Activated CD8-positive, alpha-beta memory T cell treated with anti-CD3 and anti-CD28 coated beads, Interleukin-2, amount 10 ng/mL, durations not matched to agents 7 days and 5 days (primary cell): ENCODE results near the gene KCNQ2. TPM values are rescaled to one million over a fixed set of nuclear protein-coding genes. Genes with fewer than 3 reads are reported as not detected.

Experiments used
- ATAC-seq: fragments of 150-1000 bp; cut with Tn5 transposase; one replicate; pipeline ENCODE4 v1.10.0; 2021; ENCODE audit warnings: moderate library complexity
- CTCF ChIA-PET: fragments of 350-600 bp; sonication (Branson Sonifier 250); formaldehyde crosslinking; loops from one replicate; lab custom pipeline; 2021; ENCODE audit warnings: antibody characterized with exemption; lab: Charles Lee
- DNase-seq: peaks from one replicate; pipeline ENCODE4 v3.0.0-alpha.2; 2020
- H3K27ac Mint-ChIP-seq: one replicate; pipeline ENCODE4 v1.8.0; 2021; ENCODE audit warnings: mild to moderate bottlenecking, mixed read lengths
- H3K27me3 Mint-ChIP-seq: one replicate; pipeline ENCODE4 v1.8.0; 2021; ENCODE audit warnings: mixed read lengths
- H3K36me3 Mint-ChIP-seq: one replicate; pipeline ENCODE4 v1.8.0; 2021; ENCODE audit warnings: mild to moderate bottlenecking, mixed read lengths
- H3K4me1 Mint-ChIP-seq: one replicate; pipeline ENCODE4 v1.8.0; 2021; ENCODE audit warnings: mixed read lengths
- H3K4me3 Mint-ChIP-seq: one replicate; pipeline ENCODE4 v1.8.0; 2021; ENCODE audit warnings: mild to moderate bottlenecking, moderate library complexity, mixed read lengths
- H3K9me3 Mint-ChIP-seq: one replicate; pipeline ENCODE4 v1.8.0; 2022; ENCODE audit warnings: low read depth, mixed read lengths
- total RNA-seq, 2 experiments: library from RNA; stranded (reverse); gene quantifications; one replicate each; pipeline ENCODE4 v1.2.3, GENCODE V29; 2021

KCNQ2 gene
- total RNA-seq, 2 experiments from 2014 or later: 0.05 TPM; not detected in 1

- H3K9me3 Mint-ChIP-seq: no peaks in the 10 kb centered on the region
- ATAC-seq (no peak), DNase-seq (no peak)
- no peaks in the 10 kb centered on the region for H3K27me3 Mint-ChIP-seq
- H3K4me1 Mint-ChIP-seq: no peaks in the 10 kb centered on the region
- H3K36me3 Mint-ChIP-seq: no peaks in the 10 kb centered on the region
- no peak overlapping the region for H3K4me3 Mint-ChIP-seq
- CTCF ChIA-PET: no interaction called here
- H3K27ac Mint-ChIP-seq: no peak overlapping the region
These were observed 102.5 kb downstream of the KCNQ2 start for GRCh38 chr20:63369724-63370617.

- H3K4me1 Mint-ChIP-seq: no peaks in the 10 kb centered on the region
- no peak overlapping the region for H3K4me3 Mint-ChIP-seq
- no peak overlapping the region for H3K27ac Mint-ChIP-seq
- DNase-seq: no peak
- no peak for ATAC-seq
- CTCF ChIA-PET: no interaction called here
- no peaks in the 10 kb centered on the region for H3K9me3 Mint-ChIP-seq
- no peaks in the 10 kb centered on the region for H3K36me3 Mint-ChIP-seq
- no peaks in the 10 kb centered on the region for H3K27me3 Mint-ChIP-seq
These were observed 103.4 kb downstream of the KCNQ2 start for GRCh38 chr20:63369024-63369530.

- Mint-ChIP-seq H3K36me3 (no peaks in the 10 kb centered on the region), H3K4me3 (no peak overlapping the region), H3K4me1 (no peaks in the 10 kb centered on the region), H3K27me3 (no peaks in the 10 kb centered on the region), H3K27ac (no peak overlapping the region), H3K9me3 (no peaks in the 10 kb centered on the region)
- CTCF ChIA-PET: no interaction called here
- no peak for DNase-seq
- ATAC-seq: no peak
These were observed 104.3 kb downstream of the KCNQ2 start for GRCh38 chr20:63368151-63368550.

- DNase-seq (no peak), ATAC-seq (no peak)
- Mint-ChIP-seq H3K4me3 (no peak overlapping the region), H3K4me1 (no peaks in the 10 kb centered on the region), H3K27ac (no peak overlapping the region), H3K27me3 (peaks cover 5% of the 10 kb centered on the region), H3K9me3 (no peaks in the 10 kb centered on the region), H3K36me3 (no peaks in the 10 kb centered on the region)
- CTCF ChIA-PET: no interaction called here
These were observed 104.9 kb downstream of the KCNQ2 start for GRCh38 chr20:63367446-63368055.

- H3K27me3 Mint-ChIP-seq: peaks cover 11% of the 10 kb centered on the region
- H3K36me3 Mint-ChIP-seq: no peaks in the 10 kb centered on the region
- CTCF ChIA-PET: no interaction called here
- no peaks in the 10 kb centered on the region for H3K4me1 Mint-ChIP-seq
- DNase-seq (no peak), ATAC-seq (no peak)
- no peak overlapping the region for H3K4me3 Mint-ChIP-seq
- no peaks in the 10 kb centered on the region for H3K9me3 Mint-ChIP-seq
- H3K27ac Mint-ChIP-seq: no peak overlapping the region
These were observed 105.8 kb downstream of the KCNQ2 start for GRCh38 chr20:63366390-63367365.

GRCh38 chr20:63365601-63366389 lies 106.7 kb downstream of the KCNQ2 start:
- Mint-ChIP-seq H3K4me3 (no peak overlapping the region), H3K27me3 (peaks cover 11% of the 10 kb centered on the region), H3K9me3 (no peaks in the 10 kb centered on the region), H3K4me1 (no peaks in the 10 kb centered on the region), H3K27ac (no peak overlapping the region), H3K36me3 (no peaks in the 10 kb centered on the region)
- ATAC-seq (no peak), DNase-seq (no peak)
- CTCF ChIA-PET: no interaction called here

- H3K27ac Mint-ChIP-seq: no peak overlapping the region
- peaks cover 15% of the 10 kb centered on the region for H3K27me3 Mint-ChIP-seq
- no peaks in the 10 kb centered on the region for H3K9me3 Mint-ChIP-seq
- ATAC-seq: no peak
- H3K4me3 Mint-ChIP-seq: no peak overlapping the region
- H3K4me1 Mint-ChIP-seq: no peaks in the 10 kb centered on the region
- CTCF ChIA-PET: no interaction called here
- no peaks in the 10 kb centered on the region for H3K36me3 Mint-ChIP-seq
- DNase-seq: no peak
These were observed 107.5 kb downstream of the KCNQ2 start for GRCh38 chr20:63364801-63365585.

GRCh38 chr20:63363981-63364561 lies 108.4 kb downstream of the KCNQ2 start:
- H3K36me3 Mint-ChIP-seq: no peaks in the 10 kb centered on the region
- no peak overlapping the region for H3K4me3 Mint-ChIP-seq
- ATAC-seq (no peak), DNase-seq (no peak)
- CTCF ChIA-PET: no interaction called here
- H3K9me3 Mint-ChIP-seq: no peaks in the 10 kb centered on the region
- no peak overlapping the region for H3K27ac Mint-ChIP-seq
- no peaks in the 10 kb centered on the region for H3K4me1 Mint-ChIP-seq
- H3K27me3 Mint-ChIP-seq: peaks cover 22% of the 10 kb centered on the region

GRCh38 chr20:63363013-63363957 lies 109.2 kb downstream of the KCNQ2 start:
- H3K27me3 Mint-ChIP-seq: peaks cover 22% of the 10 kb centered on the region
- H3K27ac Mint-ChIP-seq: no peak overlapping the region
- no peaks in the 10 kb centered on the region for H3K36me3 Mint-ChIP-seq
- ATAC-seq (no peak), DNase-seq (no peak)
- no peaks in the 10 kb centered on the region for H3K9me3 Mint-ChIP-seq
- CTCF ChIA-PET: no interaction called here
- no peaks in the 10 kb centered on the region for H3K4me1 Mint-ChIP-seq
- no peak overlapping the region for H3K4me3 Mint-ChIP-seq

- Mint-ChIP-seq H3K9me3 (no peaks in the 10 kb centered on the region), H3K4me3 (no peak overlapping the region), H3K27me3 (peaks cover 22% of the 10 kb centered on the region), H3K27ac (no peak overlapping the region), H3K36me3 (no peaks in the 10 kb centered on the region), H3K4me1 (no peaks in the 10 kb centered on the region)
- ATAC-seq: no peak
- CTCF ChIA-PET: no interaction called here
- DNase-seq: no peak
These were observed 109.9 kb downstream of the KCNQ2 start for GRCh38 chr20:63362436-63363009.
